OCI-LY1 (cell line): ENCODE results near the gene NT5C2.

Experiments used
- CTCF ChIP-seq: fragments of 200-600 bp; sonication (generic), shearing (Covaris generic); IDR thresholded peaks from 2 replicates; pipeline ENCODE4 v1.5.1; 2017; ENCODE audit warnings: mild to moderate bottlenecking, antibody characterized with exemption, low read length, moderate library complexity, mixed read lengths
- EZH2 ChIP-seq: fragments of 200-600 bp; sonication (generic), shearing (Covaris generic); IDR thresholded peaks from 2 replicates; pipeline ENCODE4 v1.8.0; 2017; ENCODE audit warnings: borderline replicate concordance, mixed run types, mild to moderate bottlenecking, antibody characterized with exemption, low read length, moderate library complexity, mixed read lengths

GRCh38 chr10:103047381-103047780 lies 145.7 kb downstream of the NT5C2 start:
- TF ChIP-seq CTCF, result no peak
- TF ChIP-seq EZH2, result no peak
